Kidney epithelial cell (primary cell): ENCODE measurements around the gene TMIGD1. TPM values are rescaled to one million over a fixed set of nuclear protein-coding genes. Genes with fewer than 3 reads are reported as not detected.

Experiments used
- DNase-seq: peaks from one replicate; pipeline ENCODE4 v3.0.0-alpha.2; 2010; ENCODE audit warnings: low read depth
- H3K27me3 ChIP-seq: 2 replicates; pipeline ENCODE4 v1.6.0; 2011; ENCODE audit warnings: low read length; ENCODE audit not compliant: control insufficient read depth, insufficient read depth
- H3K36me3 ChIP-seq: 2 replicates; pipeline ENCODE4 v1.5.1; 2011; ENCODE audit warnings: low read length; ENCODE audit not compliant: control insufficient read depth, insufficient read depth
- H3K4me3 ChIP-seq: 2 replicates; pipeline ENCODE4 v1.5.1; 2011; ENCODE audit warnings: low read depth, mild to moderate bottlenecking, control low read depth, low read length
- CTCF ChIP-seq: IDR thresholded peaks from 2 replicates; pipeline ENCODE4 v1.5.1; 2011; ENCODE audit warnings: mild to moderate bottlenecking, moderate library complexity, low read length, control low read depth, inconsistent platforms; ENCODE audit not compliant: insufficient read depth, poor library complexity, severe bottlenecking
- total RNA-seq: library from RNA; depleted of rRNA; stranded (reverse); fragments of >200 nt; gene quantifications from 2 replicates; pipeline ENCODE4 v1.2.3, GENCODE V29; 2015

TMIGD1 gene
- total RNA-seq, 1 donor from 2014 or later: not detected

DNA sequence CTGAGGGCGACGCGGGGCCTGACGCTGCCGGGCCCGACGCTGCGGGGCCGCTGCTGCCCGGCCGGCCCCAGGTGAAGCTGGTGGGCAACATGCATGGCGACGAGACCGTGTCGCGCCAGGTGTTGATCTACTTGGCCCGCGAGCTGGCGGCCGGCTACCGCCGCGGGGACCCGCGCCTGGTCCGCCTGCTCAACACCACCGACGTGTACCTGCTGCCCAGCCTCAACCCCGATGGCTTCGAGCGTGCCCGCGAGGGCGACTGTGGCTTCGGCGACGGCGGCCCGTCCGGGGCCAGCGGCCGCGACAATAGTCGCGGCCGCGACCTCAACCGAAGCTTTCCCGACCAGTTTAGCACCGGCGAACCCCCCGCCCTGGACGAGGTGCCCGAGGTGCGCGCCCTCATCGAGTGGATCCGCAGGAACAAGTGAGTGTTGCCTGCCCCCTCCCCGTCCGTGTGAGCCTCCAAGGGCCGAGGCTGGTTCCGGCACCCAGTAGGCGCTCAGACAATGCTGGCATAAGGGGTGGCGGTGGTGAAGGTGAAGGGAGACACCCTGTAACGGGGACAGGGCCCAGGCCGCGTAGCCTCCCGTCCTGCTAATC is 45.5 kb upstream of the TMIGD1 start:
- DNase-seq: no peak
- no peak for TF ChIP-seq CTCF
- H3K27me3 ChIP-seq: no peaks in the 10 kb centered on the region

DNA sequence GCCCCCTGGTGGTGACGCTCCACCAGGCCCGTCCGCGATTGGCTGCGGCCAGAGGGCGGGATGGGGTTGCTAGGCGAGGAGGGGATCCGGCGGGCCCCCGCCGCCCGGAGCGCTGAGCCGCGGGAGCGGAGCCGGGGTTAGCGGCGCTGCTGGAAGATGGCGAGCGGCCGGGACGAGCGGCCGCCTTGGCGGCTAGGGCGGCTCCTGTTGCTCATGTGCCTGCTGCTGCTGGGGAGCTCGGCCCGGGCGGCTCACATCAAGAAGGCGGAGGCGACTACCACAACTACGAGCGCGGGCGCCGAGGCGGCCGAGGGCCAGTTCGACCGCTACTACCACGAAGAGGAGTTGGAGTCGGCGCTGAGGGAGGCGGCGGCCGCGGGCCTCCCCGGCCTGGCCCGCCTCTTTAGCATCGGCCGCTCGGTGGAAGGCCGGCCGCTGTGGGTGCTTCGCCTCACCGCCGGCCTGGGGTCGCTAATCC is 45.0 kb upstream of the TMIGD1 start, which contains the start of gene CPD:
Gene CPD, plus strand, starts transcription at position 103 of the 478 bp plus-strand sequence. Its CDS starts 54 bp downstream, at position 157.
- Histone ChIP-seq H3K36me3 (no peaks in the 10 kb centered on the region), H3K4me3 (peak within 1 kb of the TSS; percentile 87), H3K27me3 (no peaks in the 10 kb centered on the region)
- TF ChIP-seq CTCF: no peak
- DNase-seq: peak; percentile 53

More for the DNA sequence above, 45.5 kb upstream of the TMIGD1 start:
- Histone ChIP-seq H3K4me3 (peak overlapping the region; percentile 87), H3K36me3 (no peaks in the 10 kb centered on the region)

- no peaks in the 10 kb centered on the region for H3K36me3 ChIP-seq
- H3K27me3 ChIP-seq: no peaks in the 10 kb centered on the region
- peak overlapping the region; percentile 87 for H3K4me3 ChIP-seq
- DNase-seq: no peak
- no peak for TF ChIP-seq CTCF
Observed at GRCh38 chr17:30378241-30378824, 44.5 kb upstream of the TMIGD1 start.

GRCh38 chr17:30377574-30378240 is 43.9 kb upstream of the TMIGD1 start:
- no peak for DNase-seq
- Histone ChIP-seq H3K27me3 (no peaks in the 10 kb centered on the region), H3K4me3 (peak overlapping the region; percentile 87), H3K36me3 (no peaks in the 10 kb centered on the region)
- TF ChIP-seq CTCF: no peak

GRCh38 chr17:30376621-30377452 is 43.0 kb upstream of the TMIGD1 start:
- TF ChIP-seq CTCF: no peak
- H3K4me3 ChIP-seq: no peak overlapping the region
- H3K36me3 ChIP-seq: no peaks in the 10 kb centered on the region
- DNase-seq: peak; percentile 57
- H3K27me3 ChIP-seq: no peaks in the 10 kb centered on the region
